Fibroblast of skin of right biceps (primary cell): Measurements from ENCODE around the gene KARS1.
A peak's percentile ranks its signal among the peaks of the same experiment; 100 is the strongest.

ENCODE experiments used
- DNase-seq: peaks from one replicate; pipeline ENCODE4 v3.0.0-alpha.2; 2013

KARS1 gene

DNA sequence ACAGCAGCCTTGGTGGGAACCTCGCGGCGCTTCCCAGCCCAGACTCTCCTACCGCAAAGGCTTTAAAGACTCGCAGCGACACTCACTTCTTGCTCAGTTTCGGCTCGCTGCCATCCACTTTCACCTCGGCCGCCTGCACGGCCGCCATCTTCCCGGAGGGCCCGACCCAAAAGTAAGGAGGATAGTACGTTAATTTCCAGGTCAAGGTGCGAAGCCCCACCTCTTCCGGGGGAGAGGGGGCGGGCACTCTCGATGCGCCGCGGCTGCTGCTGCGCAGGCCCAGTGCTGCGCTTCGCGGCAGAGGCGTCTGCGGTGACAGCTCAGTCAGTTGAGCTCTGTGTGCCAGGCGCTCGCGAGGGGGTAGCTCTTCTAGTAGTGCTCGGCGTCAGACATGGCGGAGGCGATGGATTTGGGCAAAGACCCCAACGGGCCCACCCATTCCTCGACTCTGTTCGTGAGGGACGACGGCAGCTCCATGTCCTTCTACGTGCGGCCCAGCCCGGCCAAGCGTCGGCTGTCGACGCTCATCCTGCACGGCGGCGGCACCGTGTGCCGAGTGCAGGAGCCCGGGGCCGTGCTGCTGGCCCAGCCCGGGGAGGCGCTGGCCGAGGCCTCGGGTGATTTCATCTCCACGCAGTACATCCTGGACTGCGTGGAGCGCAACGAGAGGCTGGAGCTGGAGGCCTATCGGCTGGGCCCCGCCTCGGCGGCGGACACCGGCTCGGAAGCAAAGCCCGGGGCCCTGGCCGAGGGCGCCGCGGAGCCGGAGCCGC is at the start of gene KARS1, which contains the start of gene TERF2IP:
Gene KARS1 (minus strand): TSS at position 174 of the 773 bp plus-strand sequence. CDS start 26 bp downstream, at position 148.
Gene TERF2IP (plus strand): TSS at position 282 of the 773 bp plus-strand sequence. CDS start 110 bp downstream, at position 392.
- DNase-seq, result peak; percentile 93

- DNase-seq, result no peak
Measured at GRCh38 chr16:75695708-75696107, 48.2 kb upstream of the KARS1 start.

DNA sequence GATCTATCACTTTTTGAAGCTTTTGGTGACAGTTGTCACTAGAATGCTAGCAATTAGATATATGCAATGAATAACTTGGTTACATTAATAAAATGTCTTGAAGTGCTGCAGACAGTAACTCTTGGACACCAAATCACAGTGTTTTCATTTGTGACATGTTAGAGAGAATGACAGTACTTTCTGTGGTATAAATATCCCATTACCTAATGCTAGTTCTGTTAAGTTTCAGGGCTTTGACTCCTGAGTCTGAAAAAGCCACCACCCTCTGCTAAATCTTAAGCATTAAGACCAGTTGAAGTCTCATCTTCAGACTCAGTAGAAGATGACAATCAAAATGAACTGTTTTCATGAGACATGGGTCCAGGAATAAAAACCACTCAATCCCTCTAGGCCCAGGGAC is 39.9 kb upstream of the KARS1 start:
- DNase-seq, result no peak

DNA sequence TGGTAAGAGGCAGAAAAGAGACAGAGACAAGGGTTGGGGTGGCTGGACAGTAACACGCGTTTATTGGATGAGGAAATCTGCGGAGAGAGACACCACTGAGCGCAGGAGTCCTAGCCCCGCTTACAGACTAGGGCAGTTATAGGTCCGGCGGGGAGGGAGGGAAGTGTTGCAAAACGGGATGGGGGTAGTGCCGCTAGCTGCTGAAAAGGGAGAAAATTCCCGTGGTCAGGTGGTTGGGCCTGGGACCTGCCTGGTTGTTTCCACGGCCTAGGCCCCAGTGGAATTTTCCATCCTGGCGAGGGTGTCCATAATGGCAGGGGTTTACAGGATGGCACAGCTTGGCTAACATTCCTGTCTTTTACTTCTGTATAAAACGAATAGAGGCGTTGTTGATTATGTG is 34.8 kb upstream of the KARS1 start:
- no peak for DNase-seq

DNA sequence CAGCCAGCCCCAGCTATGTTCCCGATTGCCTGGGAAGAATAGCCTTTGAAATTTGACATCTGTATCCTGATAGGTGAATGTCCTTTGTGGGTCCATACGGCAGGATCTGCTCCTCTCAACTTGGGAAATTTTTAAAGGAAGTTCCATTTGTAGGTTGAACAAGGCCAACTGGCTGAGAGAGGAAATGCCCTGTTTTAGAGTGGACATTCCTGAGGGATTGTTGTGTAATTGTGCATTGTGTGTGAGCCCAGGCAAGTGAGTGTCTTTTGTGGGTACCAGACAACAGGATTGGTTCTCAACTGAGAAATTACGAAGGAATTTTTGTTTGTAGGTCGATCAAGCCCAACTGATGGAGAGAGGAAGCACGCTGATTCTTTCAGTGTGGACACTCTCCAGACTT is 31.9 kb upstream of the KARS1 start:
- no peak for DNase-seq

DNA sequence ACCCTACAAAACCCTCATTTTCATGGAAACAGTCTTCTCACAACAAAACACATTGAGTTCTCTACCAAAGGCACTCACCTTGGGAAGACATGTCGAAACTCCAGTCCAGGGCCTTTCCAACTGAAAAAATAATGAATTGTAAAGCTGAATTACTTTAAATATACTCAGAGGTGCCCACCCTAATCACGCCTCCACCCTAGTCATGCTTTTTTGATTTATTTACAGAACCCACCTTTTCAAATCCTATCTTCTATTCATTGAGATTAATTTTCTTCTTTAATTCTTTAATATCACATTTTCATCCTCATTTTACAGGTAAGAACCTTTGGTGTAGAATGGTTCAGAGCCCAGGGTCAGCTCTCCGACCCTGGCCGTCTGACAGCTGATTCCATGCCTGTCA is 29.4 kb upstream of the KARS1 start, which contains the start of gene CPHXL2:
Gene CPHXL2 (minus strand): TSS at position 101 of the 400 bp plus-strand sequence. CDS start 10 bp downstream, at position 91.
- no peak for DNase-seq

DNA sequence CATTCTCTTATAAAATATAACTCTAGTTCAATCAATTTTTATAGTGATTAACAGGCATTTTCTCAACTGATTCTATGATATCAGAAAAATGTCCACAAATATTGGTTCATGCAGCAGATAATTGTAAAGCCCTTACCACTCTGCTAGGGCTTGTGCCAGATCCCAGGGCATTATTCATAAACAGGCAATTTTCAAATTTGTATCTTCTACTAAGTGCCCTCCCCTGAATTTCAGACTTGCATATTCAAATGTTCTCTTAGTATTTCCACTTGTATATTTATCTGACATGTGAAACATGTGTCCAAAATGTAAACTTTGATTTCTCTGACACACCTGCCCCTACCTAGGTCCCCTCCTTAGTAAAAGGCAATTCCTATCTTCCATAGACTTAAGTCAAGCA is 20.0 kb upstream of the KARS1 start:
- DNase-seq, result no peak

DNA sequence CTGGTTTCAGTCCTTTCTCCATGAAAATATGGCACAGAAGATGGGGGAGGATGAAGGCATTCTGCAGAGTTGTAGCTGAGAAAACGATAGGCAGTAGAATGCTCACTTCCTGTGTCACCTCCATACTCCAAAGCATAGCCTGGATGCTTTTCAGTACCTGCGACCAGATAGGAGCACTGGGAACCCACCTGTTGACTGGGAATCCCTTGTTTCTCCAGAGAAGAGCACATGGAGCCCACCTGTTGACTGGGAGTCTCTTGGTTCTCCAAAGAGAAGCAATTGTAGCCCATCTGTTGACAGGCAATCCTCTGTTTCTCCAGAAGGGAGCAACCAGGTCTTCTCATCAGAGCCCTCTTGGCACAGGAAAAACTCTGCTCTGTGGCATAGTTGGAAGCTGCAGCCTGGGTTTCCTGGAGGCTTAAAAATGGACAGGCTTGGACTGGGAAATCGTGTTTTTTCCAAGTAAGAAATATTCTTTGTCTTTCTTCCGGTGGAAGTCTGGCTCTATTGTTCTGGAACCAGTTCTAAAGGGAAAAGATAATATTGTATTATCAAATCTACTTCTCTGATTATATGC is 13.3 kb upstream of the KARS1 start:
- DNase-seq, result no peak

DNA sequence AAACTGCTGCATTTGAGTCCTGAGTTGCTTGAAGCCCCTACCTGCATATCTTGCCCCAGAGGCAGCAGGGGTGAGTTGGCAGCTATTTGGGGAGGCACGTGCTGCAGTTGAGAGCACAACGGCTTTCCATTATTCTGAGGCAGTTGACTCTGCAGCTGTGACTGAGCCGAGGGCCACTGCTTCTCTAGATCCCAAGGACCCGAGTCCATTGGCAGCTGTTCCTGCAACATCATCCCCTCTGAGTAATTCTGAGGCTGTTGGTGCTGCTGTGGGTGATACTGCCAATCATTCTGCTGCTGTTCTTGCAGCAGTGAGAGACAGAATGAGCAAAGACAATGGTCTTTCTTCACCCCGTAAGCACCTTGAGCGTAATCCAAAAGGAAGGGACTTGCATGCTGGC is 12.9 kb upstream of the KARS1 start:
- no peak for DNase-seq

DNA sequence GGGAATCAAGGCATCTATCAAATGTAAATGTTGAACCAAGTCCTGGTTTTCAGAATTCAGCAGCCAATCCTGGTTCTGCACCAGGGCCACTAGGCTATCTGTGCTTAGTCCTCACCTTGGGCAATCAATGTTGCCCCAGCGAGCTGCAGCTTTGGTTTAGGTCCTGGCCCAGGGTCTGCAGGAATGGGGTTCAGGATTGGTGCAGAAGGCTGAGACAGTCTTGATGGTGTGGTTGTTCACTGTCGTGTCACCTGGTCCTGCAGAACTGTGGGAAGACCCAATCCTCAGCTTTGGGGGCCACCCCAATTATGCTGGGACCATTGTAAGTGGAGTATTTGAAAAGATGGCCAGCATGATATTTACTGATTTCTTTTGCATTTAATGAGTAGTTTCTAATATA is 10.7 kb upstream of the KARS1 start:
- no peak for DNase-seq

DNA sequence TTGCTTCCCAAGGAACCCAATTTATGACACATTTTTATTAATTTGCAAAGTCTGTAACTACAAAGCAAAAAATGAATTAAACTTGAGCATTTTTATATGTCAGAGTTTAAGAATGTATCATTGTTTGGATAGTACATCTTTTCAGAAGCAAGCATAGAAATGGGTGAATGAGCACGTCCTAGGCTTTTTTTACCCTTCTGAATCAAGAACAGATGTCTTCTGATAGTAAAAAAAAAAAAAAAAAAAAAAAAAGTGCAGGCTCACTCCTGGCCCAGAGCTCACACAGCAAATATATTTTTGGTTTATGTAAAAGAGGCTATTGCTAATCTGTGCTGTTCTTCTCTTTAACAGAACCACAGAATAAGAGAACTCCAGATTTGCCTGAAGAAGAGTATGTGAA is 6.5 kb upstream of the KARS1 start:
- peak; percentile 77 for DNase-seq

DNA sequence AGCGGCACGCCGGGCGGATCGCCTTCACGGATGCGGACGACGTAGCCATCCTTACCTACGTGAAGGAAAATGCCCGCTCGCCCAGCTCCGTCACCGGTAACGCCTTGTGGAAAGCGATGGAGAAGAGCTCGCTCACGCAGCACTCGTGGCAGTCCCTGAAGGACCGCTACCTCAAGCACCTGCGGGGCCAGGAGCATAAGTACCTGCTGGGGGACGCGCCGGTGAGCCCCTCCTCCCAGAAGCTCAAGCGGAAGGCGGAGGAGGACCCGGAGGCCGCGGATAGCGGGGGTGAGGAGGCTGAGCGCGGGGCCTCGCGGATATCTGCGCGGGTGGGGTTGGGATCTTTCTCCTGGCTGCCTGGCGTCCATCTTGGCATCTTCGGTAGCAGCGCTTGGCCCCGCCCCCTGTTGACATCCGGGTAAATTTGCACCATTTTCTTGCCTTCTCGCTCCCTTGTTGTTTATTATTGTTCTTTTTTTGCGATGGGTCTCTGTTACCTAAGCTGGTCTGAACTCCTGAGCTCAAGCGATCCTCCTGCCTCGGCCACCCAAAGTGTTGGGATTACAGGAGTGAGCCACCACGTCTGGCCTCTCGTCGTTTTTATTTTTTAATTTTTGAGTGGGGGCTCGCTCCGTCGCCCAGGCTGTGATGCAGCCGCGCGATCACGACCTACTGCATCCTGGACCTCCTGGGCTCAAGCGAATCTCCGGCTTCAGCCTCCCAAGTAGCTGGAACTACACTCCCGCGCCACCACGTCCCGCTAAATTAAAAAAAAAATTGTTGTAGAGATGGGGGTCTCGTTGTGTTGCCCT is 1.0 kb upstream of the KARS1 start:
- peak; percentile 71 for DNase-seq

DNA sequence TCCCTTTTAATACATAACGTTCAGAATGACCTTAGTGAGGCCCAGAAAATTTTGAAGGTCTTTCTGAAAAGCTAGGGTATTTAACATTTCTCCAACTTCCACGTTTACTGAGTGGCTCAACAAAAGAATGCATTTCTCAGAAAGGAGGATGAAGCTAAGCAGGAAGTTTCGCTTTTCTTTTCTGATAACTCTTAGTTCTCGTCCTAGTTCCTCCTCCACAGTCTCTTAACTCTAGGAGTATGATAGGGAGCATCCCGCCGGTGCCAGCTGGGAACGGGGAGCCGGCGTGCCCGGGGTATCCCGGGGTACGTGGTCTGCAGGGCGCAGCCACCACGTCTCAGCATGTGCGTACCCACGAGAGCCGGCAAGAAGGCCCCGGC is 363 bp downstream of the KARS1 start:
- no peak for DNase-seq

DNA sequence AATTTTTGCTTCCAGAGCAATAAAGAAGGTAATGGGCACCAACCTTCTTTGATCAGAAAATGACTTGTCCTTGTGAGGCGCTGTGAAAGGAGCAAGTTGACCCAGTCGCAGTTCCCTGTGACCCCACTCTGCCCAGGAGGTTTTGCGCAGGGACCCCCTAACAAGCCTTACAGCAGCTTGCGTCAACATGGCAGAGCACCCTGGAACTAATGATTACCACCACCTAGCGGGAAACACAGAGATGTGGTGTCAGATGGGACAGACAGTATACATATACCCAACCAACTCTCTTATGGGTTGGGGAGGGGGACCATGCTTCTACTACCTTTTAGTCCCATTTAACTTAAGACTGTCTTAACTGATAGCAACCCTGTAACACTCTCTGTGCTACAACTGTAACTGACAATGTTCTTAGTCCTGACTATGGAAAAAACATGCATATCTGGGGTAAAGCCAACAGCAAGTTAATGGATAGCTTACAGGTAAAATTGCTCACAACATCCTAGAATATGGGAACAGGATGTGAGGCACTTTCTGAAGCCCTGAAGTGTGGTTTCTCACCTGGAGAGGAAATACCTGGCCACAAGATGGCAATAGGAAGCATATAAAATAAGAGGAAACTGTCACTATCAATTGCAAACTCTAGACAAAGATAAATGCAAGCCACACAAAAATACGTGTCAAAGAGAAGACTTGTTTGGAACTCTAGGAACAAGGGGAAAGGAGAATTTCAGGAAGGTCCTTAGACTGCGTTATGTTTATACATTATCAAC is 3.0 kb downstream of the KARS1 start:
- no peak for DNase-seq

DNA sequence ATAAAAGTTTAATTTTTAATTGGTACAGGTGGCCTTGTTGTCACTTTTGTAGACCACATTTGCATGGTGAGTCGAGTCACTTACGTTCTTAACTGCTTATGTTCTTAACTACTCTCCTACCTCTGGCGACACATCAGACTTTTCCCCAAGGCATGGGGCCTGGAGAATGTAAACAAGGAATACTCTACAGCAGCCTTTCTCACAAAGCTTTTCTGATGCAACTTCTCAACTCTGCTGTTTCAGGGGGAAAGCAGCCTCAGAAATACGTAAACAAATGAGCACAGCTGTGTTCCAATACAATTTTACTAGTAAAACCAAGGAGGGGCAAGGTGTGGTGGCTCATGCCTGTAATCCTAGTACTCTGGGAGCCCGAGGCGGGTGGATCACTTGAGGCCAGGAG is 6.9 kb downstream of the KARS1 start:
- DNase-seq, result no peak

GRCh38 chr16:75635036-75635435 is 12.4 kb downstream of the KARS1 start:
- no peak for DNase-seq

- DNase-seq, result no peak
Measured at GRCh38 chr16:75632857-75633256, 14.6 kb downstream of the KARS1 start.

GRCh38 chr16:75630052-75630451 is 17.4 kb downstream of the KARS1 start:
- no peak for DNase-seq

- no peak for DNase-seq
Measured at GRCh38 chr16:75629132-75629531, 18.3 kb downstream of the KARS1 start.

GRCh38 chr16:75628351-75628750 is 19.1 kb downstream of the KARS1 start:
- DNase-seq, result no peak

GRCh38 chr16:75627851-75628250 is 19.6 kb downstream of the KARS1 start:
- no peak for DNase-seq

DNA sequence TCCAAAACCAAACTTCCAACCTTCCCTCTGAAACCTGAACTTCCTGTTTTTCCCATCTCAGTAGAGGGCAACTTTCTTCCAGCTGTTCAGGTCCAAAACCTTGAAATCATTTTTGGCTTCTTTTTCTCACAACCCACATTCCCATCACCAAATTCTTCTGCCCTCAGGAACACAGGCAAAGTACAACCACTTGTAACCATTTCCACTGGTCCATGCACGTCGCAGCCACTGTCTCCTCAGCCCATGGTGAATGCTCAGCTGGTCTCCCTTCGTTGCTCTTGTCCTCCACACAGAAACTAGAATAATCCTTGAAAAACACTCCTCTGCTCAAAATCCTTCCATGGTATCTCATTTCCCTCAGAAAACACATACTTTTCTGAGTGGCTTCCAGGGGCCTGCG is 20.7 kb downstream of the KARS1 start:
- DNase-seq, result no peak

DNA sequence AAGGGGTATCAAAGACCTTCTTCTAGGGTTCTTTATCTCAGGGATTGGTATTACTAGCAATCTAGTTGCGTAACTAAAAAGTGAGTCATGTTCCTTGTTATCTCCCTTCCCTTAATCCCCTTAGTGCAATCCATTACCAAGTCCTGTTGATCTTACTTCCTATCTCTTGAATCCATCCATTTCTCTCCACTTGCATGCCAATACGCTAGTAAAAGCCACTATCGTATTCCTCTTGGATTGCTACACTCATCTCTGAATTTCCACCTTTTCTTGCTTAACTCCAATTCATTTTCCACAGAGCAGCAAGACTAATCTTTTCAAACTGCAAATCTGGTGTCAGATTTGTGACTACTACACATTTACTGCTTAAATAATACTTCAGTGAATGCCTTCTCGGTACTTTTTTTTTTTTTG is 22.5 kb downstream of the KARS1 start:
- DNase-seq, result peak; percentile 34
